GM21390 (cell line): Measurements from ENCODE around the gene DENND11.
"Not testable (repeated sequence)": the region's sequence is repeated elsewhere in the genome, so short reads cannot be mapped to it uniquely, and the experiment has no call there.

Experiments used
- ATAC-seq: cut with Tn5 transposase; IDR thresholded peaks from one replicate; pipeline ENCODE4 v1.9.1; 2021; ENCODE audit not compliant: unreplicated experiment

Gene DENND11

DNA sequence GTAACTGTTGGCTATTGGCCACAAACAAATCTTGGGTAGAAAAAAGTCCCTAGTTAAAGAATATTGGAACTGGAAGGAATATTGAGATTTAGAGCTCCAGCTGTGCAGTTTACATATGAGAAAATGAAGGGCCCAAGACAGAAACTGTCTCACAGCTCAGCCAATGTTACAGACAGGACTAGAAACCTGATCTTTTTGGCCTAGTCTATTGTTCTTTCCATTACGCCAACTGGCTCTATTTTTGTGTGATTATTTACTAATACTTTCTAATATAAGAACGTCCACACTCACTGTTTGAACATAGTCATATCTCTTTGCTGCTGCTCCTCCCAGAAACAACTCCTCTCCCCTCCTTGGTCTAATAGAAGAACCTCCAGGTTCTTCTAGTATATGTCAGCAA, 7.4 kb upstream of the DENND11 start:
- ATAC-seq = no peak

DNA sequence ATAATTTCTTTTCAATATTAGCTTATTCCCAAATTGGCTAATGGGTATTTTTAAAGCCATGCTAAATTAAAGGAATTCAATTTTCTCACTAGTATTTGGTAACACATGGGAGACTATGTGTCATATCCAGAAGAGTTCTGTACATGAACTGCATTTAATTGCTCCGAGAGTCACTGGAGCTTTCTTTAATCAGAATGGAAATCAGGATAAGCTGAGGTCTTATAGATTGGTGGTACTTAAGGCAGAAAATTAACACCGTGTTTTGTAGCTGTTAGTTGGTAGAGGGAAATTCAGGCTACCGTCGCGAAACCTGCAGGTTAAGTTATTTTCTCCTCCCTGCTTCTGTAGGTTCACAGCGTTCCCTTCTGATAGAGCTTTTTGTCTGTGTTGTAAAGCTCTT, 6.4 kb upstream of the DENND11 start, which contains the start of gene WEE2:
Gene WEE2 (plus strand): TSS at position 3 of the 400 bp plus-strand sequence. CDS start 406 bp downstream, outside the sequence.
- ATAC-seq = no peak

- no peak for ATAC-seq
These were observed 4.5 kb upstream of the DENND11 start for GRCh38 chr7:141706239-141707064.

GRCh38 chr7:141704741-141705140, 2.8 kb upstream of the DENND11 start:
- ATAC-seq = no peak

GRCh38 chr7:141704112-141704511, 2.1 kb upstream of the DENND11 start:
- ATAC-seq = no peak

DNA sequence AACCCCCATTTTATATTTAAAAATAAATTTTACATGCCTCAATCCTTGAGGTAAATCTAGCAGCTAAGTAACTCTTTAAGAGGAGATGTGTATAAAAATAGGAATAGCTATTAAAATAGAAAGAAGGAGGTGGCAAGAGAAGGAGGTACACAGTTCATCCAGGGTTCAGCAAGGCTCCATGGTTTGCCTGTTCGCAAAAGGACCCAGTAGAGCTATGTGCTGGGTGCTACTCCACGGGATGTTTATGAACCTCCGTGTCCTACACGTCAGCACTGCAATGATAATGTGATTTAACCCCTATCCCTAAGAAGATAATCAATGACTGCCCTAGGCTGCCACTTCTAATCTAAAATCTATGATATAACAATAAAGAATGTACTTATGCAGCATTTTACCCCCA, 926 bp upstream of the DENND11 start:
- ATAC-seq = no peak

DNA sequence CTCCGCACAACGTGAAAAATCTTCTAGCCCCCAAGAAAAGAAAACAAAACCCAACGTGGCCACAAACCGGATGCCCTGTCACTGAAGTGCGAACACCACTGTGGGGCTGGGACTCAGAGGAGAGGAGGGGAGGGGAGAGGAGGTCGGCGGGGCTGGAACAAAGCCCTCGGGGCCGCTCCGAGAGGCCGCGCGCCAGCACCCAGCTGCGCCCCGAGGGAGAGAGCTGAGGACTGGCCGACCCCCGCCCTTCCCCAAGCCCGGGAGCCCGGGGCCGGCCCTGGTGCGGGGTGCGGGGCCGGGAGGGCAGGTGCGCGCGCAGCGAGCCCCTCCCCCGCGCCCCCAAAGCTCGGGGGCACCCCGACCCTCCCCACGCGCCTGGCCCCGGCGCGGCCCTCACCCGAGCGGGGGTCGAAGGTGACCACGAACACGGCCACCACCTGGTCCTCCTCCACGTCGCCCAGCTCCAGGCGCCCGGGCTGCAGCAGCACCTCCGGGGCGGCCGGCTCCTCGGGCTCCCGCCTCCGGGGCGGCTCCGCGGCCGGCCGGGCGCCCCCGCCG, 398 bp downstream of the DENND11 start:
- peak; percentile 81 for ATAC-seq

GRCh38 chr7:141700848-141701371, 1.1 kb downstream of the DENND11 start:
- ATAC-seq = no peak

- no peak for ATAC-seq
These were observed 1.6 kb downstream of the DENND11 start for GRCh38 chr7:141700296-141700847.

DNA sequence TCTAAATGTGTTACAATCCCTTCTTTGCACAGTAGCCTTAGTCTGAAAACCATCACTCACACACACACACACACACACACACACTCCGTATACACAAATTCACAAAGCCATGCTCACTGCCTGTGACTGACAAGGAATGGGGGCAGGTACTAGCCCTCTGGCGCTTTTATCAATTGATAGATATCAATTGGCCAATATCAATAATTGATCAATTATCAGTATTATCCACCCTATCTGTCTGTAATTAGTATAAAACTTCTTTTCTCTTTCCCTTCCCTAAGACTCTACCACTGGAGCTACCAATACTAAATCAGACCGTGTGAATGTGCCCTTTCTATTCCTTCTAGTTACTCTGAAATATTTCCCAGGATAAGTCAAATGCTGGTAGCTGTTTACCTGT, 2.1 kb downstream of the DENND11 start:
- ATAC-seq = no peak

DNA sequence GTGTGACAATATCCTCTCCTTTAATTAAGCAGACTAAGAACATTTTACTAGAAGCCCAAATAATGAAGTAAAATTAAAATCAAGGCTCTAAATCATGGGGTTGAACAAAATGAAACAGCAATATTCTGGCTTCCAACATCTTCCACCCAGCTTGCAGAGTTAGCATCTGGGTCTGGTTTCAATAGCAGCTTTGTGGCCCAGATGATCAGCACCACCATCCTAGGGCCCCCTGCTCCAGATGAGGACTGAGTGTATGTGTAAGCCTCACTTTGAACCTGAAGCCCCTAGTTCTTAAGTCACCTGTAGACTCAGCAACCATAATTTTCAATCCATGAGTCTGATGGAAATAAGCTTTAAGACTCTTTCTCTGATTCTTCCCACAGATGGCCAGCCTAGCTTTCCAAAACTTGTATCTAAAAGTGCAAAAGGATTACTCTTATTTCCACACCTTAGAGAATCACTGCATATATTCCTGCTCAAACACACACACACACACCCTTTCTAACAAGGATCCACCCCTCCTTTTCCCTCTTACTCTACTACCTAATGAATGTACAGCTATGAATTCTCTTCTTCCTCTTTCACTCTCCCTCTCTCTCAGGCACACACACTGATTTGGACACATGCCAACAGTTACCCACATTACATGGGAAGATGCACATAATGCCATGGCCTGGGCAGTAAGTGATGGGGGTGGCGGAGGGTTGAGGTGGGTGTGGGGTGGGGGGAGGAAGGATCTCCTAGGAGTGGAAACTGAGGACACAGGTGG, 3.5 kb downstream of the DENND11 start:
- ATAC-seq = no peak

GRCh38 chr7:141697211-141697871, 4.6 kb downstream of the DENND11 start:
- ATAC-seq = no peak

DNA sequence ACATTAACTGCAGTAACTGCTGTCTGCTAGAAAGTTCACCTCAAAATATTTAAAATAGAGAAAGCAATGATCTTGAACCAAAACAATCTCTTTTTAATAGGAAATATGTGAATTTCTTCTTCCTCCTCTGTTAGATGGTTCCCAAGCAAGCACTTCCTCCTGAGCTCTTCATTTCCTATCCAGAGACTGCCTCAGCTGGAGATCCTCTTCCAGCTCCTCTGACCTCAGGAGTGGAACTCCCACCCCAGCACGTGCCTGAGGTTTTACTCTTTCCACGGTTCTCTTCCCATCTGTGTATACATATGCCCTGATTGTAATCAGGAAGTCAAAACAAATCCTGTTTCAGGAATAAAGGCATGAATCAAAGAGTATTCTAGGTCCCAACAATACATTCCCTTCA, 5.6 kb downstream of the DENND11 start:
- no peak for ATAC-seq

DNA sequence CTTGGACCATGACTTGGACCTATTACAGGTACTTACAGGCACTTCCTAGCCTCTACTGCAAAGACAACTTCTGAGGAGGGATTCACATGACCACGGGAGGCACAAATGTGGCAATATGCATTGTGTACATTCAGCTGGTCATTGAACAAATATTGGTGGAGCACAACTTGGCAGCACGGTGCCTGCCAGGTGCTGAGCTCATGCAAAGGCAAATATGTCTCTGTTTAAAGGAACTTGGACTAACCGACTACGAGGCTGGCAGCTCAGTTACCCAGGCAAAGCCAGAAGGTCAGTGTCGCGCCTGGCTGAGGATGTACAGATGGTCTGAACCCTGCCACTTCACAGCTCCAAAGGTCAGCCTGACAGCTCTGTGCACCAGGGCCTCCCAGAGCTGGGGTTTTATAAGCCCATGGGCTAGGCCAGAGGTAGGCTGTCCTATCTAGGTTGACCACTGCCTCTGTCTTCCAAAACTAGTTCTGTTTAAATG, 6.1 kb downstream of the DENND11 start:
- ATAC-seq = no peak

- no peak for ATAC-seq
These were observed 8.9 kb downstream of the DENND11 start for GRCh38 chr7:141693082-141693481.

DNA sequence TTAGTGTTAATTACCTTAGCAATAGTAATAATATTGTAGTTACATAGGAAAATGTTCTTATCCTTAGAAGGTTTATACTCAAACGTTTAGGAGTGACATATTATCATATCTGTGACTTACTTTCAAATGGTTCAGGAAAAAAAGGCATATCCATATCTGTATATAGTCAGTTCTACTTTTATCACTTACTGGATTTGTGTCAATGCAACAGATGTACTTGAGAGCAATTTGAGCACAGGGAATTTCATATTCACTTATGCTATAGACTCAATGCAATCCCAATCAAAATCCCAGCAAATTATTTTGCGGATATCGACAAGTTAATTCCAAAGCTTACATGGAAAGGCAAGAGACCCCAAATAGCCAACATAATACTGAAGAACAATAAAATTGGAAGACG, 10.0 kb downstream of the DENND11 start:
- ATAC-seq = no peak

DNA sequence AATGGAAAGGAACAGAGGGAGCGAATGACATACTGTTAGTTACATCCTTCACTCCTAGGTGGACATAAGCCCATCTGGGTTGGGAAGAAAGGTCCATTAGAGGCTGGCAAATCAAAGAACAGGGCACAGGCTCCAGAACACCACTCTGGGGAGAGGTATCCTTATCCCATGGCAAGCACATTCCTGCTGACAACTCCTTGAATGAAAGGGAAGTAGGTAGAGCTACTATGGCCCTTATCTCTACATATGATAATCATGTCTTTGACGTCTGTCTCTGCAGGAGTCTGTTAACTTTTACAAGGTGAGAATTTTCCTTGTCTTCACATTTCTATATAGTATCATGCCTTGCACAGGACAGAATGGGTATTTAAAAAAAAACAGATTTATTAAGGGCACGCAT, 10.4 kb downstream of the DENND11 start:
- no peak for ATAC-seq

DNA sequence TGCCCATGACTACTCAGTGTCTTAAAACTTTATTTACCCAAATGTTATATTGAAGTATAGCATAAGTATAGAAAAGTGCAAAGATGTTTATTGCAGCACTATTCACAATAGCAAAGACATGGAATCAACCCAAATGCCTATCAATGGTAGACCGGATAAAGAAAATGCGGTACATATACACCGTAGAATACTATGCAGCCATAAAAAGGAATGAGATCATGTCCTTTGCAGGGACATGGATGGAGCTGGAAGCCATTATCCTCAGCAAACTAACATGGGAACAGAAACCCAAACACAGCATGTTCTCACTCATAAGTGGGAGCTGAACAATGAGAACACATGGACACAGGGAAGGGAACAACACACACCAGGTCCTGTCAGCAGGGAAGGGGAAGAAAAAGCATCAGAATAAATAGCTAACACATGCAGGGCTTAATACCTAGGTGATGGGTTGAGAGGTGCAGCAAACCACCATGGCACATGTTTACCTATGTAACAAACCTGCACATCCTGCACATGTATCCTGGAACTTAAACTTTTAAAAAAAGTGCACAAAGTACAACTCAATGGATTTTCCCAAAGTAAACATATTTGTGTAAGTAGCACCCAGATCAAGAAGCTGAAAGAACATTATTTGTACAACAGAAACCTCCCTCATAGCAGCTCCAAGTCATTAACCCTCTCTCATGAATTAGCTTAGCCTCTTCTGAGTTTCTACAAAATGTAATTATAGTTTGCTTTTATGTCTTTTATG, 12.7 kb downstream of the DENND11 start:
- ATAC-seq = not testable (repeated sequence)

DNA sequence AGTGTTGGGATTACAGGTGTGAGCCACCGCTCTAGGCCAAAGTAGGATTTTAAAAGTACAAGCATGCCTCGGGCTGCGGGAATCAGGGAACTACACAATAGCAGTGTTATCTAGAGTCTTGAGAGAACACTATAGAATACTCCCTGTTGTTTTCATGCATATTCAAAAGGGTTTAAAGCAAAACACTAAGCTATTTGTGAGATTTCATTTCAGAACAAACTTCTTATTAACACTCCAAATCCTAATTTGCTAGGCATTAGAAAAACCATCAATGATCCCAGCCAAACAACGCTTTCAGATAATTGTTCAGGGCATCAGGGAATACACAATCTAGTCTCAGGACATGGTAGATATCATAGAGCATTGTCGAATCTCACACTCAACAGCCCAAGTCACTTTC, 13.9 kb downstream of the DENND11 start:
- no peak for ATAC-seq

GRCh38 chr7:141686670-141687069, 15.3 kb downstream of the DENND11 start:
- ATAC-seq = no peak
